ENCODE data around the gene C6orf47. TPM values are rescaled to one million over a fixed set of nuclear protein-coding genes. Genes with fewer than 3 reads are reported as not detected.

C6orf47 gene
- total RNA-seq, 2 experiments from 2014 or later: 9.6 to 10.5 TPM

DNA sequence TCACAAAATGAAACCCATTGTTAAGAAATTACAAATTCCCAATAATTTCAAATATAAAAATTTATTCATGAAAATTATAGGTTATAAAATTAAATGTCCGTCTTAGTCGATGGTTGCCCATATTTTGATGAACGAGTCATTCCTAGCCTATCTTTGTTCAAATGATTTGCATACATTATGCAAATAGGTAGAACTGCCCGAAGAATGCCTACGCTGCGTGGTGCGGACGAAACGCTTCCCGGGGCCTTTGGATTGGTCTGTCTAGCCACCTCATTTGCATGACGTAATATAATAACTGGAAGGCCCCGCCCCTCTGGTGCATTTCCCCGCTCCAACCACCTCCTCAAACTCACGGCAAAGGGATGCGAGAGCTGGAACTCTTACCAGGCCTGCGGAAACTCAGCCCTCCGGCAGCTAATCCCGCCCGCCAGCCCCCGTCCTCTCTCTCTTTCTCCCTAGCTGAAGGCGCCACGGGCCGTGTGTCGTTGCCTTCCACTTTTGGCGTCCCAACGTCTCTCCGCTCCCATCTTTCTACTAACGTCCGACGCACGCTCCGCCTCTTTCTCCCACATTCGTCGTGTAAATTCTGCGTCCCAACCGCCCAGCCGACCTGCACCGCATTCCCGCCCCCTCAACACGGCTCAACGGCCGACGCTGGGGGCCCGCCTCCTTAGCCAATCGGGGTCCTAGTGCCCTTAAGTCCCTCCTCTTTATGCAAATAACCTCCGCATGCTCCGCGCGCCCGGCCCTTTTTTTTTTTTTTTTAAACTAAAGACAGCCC is 40.6 kb downstream of the C6orf47 start:
- H3K27me3 ChIP-seq (ENCODE audit: control insufficient read depth in 1 of 2, insufficient read depth in 2 of 2, low read length in 2 of 2): no peaks in the 10 kb centered on the region
- Mint-ChIP-seq H3K27ac (peak overlapping the region; percentile 92), H3K4me3 (peak overlapping the region; percentile 92), H3K4me1 (ENCODE audit: low read depth) (peaks cover 52% of the 10 kb centered on the region), H3K9me3 (no peaks in the 10 kb centered on the region), H3K27me3 (no peaks in the 10 kb centered on the region), H3K36me3 (ENCODE audit: low read depth) (peaks cover 39% of the 10 kb centered on the region)
- ChIA-PET POLR2A (interaction anchor here (0.6 to 4.9 kb wide), 16 partner anchors 26 to 1351 kb away, joined by 3 to 46 read pairs (median 4); partner anchors contain the start of genes ABHD16A, BAG6, C6orf47 and DDX39B), CTCF (interaction anchor here (0.9 to 1.0 kb wide), 2 partner anchors 21 to 69 kb away, joined by 4 read pairs; no protein-coding TSS in a partner anchor)
- H3K9me3 ChIP-seq (ENCODE audit: control insufficient read depth in 1 of 2, insufficient read depth in 1 of 2, low read length in 2 of 2): no peaks in the 10 kb centered on the region
- intact Hi-C loops (cut with DNase I, micrococcal nuclease): loop anchor here (1.0 to 2.0 kb wide), 5 partner anchors 32 to 73 kb away; partner anchors contain the start of genes BAG6 (in 2 of the 2), ATP6V1G2 (in 1 of the 2), C6orf47 (in 1 of the 2) and GPANK1 (in 1 of the 2)
- peaks cover 46% of the 10 kb centered on the region for H3K4me1 ChIP-seq (ENCODE audit: insufficient read depth, low read length)
- peak; percentile 79 for ATAC-seq (ENCODE audit: poor library complexity)
- TF ChIP-seq, protein P1, sequence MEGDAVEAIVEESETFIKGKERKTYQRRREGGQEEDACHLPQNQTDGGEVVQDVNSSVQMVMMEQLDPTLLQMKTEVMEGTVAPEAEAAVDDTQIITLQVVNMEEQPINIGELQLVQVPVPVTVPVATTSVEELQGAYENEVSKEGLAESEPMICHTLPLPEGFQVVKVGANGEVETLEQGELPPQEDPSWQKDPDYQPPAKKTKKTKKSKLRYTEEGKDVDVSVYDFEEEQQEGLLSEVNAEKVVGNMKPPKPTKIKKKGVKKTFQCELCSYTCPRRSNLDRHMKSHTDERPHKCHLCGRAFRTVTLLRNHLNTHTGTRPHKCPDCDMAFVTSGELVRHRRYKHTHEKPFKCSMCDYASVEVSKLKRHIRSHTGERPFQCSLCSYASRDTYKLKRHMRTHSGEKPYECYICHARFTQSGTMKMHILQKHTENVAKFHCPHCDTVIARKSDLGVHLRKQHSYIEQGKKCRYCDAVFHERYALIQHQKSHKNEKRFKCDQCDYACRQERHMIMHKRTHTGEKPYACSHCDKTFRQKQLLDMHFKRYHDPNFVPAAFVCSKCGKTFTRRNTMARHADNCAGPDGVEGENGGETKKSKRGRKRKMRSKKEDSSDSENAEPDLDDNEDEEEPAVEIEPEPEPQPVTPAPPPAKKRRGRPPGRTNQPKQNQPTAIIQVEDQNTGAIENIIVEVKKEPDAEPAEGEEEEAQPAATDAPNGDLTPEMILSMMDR (IDR thresholded peaks at IDR 0.05): no peak
- H3K27ac ChIP-seq (ENCODE audit: low read depth in 1 of 2, low read length in 2 of 2): peak overlapping the region; percentile 97 to 99
- peaks cover 26% of the 10 kb centered on the region for H3K36me3 ChIP-seq (ENCODE audit: insufficient read depth, low read length)
- DNase-seq: peak; percentile 86 to 99 (median 95)
- peak overlapping the region; percentile 74 for H3K4me3 ChIP-seq (ENCODE audit: low read length)

DNA sequence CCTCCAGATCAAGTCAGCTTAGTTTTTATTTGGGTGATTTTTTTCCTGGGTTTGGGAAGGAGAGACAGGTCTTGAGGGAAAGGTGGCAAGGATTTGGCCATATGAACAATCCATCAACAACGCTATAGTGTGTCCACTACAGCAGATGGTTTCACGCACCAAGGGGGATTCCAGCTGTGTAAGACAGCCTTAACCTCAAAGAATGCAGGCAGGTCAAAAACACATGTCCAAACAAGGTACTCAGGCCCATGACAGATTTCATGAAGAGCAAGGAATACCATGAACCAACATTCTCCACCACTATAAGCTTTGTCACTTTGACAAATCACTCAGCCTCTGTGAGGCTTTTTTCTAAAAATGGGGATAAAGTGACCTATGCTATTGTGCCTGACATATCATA is 43.6 kb downstream of the C6orf47 start:
- Mint-ChIP-seq H3K27ac (peak overlapping the region; percentile 86), H3K9me3 (no peaks in the 10 kb centered on the region), H3K27me3 (no peaks in the 10 kb centered on the region), H3K36me3 (ENCODE audit: low read depth) (peaks cover 14% of the 10 kb centered on the region), H3K4me1 (ENCODE audit: low read depth) (peaks cover 49% of the 10 kb centered on the region), H3K4me3 (peak overlapping the region; percentile 76)
- Histone ChIP-seq H3K36me3 (ENCODE audit: insufficient read depth, low read length) (no peaks in the 10 kb centered on the region), H3K27ac (ENCODE audit: low read depth in 1 of 2, low read length in 2 of 2) (no peak overlapping the region), H3K4me1 (ENCODE audit: insufficient read depth, low read length) (peaks cover 40% of the 10 kb centered on the region), H3K4me3 (ENCODE audit: low read length) (no peak overlapping the region), H3K9me3 (ENCODE audit: control insufficient read depth in 1 of 2, insufficient read depth in 1 of 2, low read length in 2 of 2) (no peaks in the 10 kb centered on the region), H3K27me3 (ENCODE audit: control insufficient read depth in 1 of 2, insufficient read depth in 2 of 2, low read length in 2 of 2) (no peaks in the 10 kb centered on the region)
- DNase-seq (no peak), ATAC-seq (ENCODE audit: poor library complexity) (no peak)
- intact Hi-C loops (cut with DNase I, micrococcal nuclease): no loop called here
- TF ChIP-seq, protein P1 (IDR thresholded peaks at IDR 0.05): no peak
- POLR2A ChIA-PET: interaction anchor here (1.5 kb wide), 1 partner anchor 34 kb away, joined by 3 read pairs; no protein-coding TSS in a partner anchor
- CTCF ChIA-PET: interaction anchor here (1.0 to 1.6 kb wide), 2 partner anchors 18 kb away, joined by 3 to 7 read pairs; no protein-coding TSS in a partner anchor

DNA sequence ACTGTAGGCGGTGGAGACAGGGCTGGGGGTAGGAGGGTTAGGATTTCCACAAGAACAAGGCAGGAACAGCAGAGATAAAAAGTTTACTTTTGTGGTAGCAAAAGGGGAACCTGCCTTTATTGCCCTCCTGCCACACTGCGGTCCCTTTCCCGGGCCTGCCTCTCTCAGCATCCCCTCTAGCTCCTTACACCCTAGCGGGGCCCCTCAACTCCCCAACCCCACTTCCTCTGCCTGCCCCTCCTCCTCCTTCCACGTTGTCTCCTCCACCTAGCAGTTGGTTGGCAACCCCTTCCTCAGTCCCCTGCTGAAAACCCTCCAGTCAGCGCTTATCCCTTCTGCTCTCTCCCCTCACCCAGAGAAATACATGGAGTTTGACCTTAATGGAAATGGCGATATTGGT is 44.8 kb downstream of the C6orf47 start:
- Histone ChIP-seq H3K4me3 (ENCODE audit: low read length) (peak overlapping the region; percentile 46), H3K27me3 (ENCODE audit: control insufficient read depth in 1 of 2, insufficient read depth in 2 of 2, low read length in 2 of 2) (no peaks in the 10 kb centered on the region), H3K27ac (ENCODE audit: low read depth in 1 of 2, low read length in 2 of 2) (peak overlapping the region in 1 of 2 donors; percentile 29), H3K4me1 (ENCODE audit: insufficient read depth, low read length) (peaks cover 27% of the 10 kb centered on the region), H3K36me3 (ENCODE audit: insufficient read depth, low read length) (no peaks in the 10 kb centered on the region), H3K9me3 (ENCODE audit: control insufficient read depth in 1 of 2, insufficient read depth in 1 of 2, low read length in 2 of 2) (no peaks in the 10 kb centered on the region)
- ATAC-seq (ENCODE audit: poor library complexity) (no peak), DNase-seq (peak in 8 of 14 experiments; percentile 12 to 62 (median 35))
- Mint-ChIP-seq H3K27ac (peak overlapping the region; percentile 86), H3K27me3 (no peaks in the 10 kb centered on the region), H3K9me3 (no peaks in the 10 kb centered on the region), H3K36me3 (ENCODE audit: low read depth) (peaks cover 5% of the 10 kb centered on the region), H3K4me1 (ENCODE audit: low read depth) (peaks cover 40% of the 10 kb centered on the region), H3K4me3 (peak overlapping the region; percentile 85)
- intact Hi-C loops (cut with DNase I, micrococcal nuclease): no loop called here
- ChIA-PET POLR2A (interaction anchor here (1.0 to 1.5 kb wide), 4 partner anchors 11 to 74 kb away, joined by 3 to 5 read pairs (median 4); partner anchors contain the start of gene GPANK1), CTCF (interaction anchor here (1.6 kb wide), 1 partner anchor 17 kb away, joined by 7 read pairs; no protein-coding TSS in a partner anchor)
- TF ChIP-seq, protein P1 (IDR thresholded peaks at IDR 0.05): no peak

Measured in CD4-positive, alpha-beta T cell (primary cell).